Measurements from ENCODE around the gene PMPCA.
"Not testable (repeated sequence)": the region's sequence is repeated elsewhere in the genome, so short reads cannot be mapped to it uniquely, and the experiment has no call there.

Gene PMPCA

GRCh38 chr9:136404801-136405136 lies 5.7 kb upstream of the PMPCA start:
- TF ChIP-seq, protein P1, sequence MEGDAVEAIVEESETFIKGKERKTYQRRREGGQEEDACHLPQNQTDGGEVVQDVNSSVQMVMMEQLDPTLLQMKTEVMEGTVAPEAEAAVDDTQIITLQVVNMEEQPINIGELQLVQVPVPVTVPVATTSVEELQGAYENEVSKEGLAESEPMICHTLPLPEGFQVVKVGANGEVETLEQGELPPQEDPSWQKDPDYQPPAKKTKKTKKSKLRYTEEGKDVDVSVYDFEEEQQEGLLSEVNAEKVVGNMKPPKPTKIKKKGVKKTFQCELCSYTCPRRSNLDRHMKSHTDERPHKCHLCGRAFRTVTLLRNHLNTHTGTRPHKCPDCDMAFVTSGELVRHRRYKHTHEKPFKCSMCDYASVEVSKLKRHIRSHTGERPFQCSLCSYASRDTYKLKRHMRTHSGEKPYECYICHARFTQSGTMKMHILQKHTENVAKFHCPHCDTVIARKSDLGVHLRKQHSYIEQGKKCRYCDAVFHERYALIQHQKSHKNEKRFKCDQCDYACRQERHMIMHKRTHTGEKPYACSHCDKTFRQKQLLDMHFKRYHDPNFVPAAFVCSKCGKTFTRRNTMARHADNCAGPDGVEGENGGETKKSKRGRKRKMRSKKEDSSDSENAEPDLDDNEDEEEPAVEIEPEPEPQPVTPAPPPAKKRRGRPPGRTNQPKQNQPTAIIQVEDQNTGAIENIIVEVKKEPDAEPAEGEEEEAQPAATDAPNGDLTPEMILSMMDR (conservative IDR thresholded peaks at IDR 0.05; ENCODE audit: low read depth, low read length) = no peak
- DNase-seq (ENCODE audit: low read depth) = no peak
- H3K4me3 ChIP-seq (ENCODE audit: low read depth, low read length) = no peak overlapping the region

DNA sequence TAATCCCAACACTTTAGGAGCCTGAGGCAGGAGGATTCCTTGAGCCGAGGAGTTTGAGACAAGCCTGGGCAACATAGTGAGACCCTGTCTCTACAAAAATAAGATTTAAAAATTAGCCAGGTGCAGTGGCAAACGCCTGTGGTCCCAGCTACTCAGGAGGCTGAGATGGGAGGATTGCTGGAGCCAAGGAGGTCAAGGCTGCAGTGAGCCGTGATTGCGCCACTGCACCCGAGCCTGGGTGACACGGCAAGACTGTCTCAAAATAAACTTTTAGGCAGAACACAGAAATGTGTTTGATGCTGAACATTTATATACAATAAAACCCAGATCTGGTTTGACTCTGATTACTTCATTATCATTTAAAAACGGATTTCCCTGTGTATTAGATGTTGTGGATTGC lies 5.0 kb upstream of the PMPCA start:
- no peak overlapping the region for H3K4me3 ChIP-seq (ENCODE audit: low read depth, low read length)
- TF ChIP-seq, protein P1 (conservative IDR thresholded peaks at IDR 0.05; ENCODE audit: low read depth, low read length) = no peak
- no peak for DNase-seq (ENCODE audit: low read depth)

GRCh38 chr9:136405904-136406303 lies 4.6 kb upstream of the PMPCA start:
- H3K4me3 ChIP-seq (ENCODE audit: low read depth, low read length); DNase-seq (ENCODE audit: low read depth): not testable (repeated sequence)

DNA sequence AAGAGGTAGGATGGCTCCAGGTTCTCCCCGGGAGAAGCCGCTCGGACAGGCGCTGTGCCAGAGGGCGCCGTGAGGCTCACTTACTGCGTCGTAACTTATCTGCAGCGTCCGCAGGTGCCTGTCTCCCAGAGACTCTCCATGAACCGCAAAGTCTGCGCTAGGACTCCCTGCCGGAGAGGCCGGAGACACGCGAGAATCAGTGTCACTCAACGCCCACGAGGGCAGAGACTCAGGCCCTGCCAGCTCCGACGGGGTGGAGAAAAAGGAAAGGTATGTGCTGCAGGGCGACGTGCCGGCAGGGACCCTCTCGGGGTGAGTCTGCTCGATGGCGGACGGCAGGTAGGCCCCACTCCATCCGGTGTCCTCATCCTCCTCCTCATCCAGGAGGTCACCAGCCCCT lies 3.4 kb upstream of the PMPCA start:
- H3K4me3 ChIP-seq (ENCODE audit: low read depth, low read length); DNase-seq (ENCODE audit: low read depth): not testable (repeated sequence)

DNA sequence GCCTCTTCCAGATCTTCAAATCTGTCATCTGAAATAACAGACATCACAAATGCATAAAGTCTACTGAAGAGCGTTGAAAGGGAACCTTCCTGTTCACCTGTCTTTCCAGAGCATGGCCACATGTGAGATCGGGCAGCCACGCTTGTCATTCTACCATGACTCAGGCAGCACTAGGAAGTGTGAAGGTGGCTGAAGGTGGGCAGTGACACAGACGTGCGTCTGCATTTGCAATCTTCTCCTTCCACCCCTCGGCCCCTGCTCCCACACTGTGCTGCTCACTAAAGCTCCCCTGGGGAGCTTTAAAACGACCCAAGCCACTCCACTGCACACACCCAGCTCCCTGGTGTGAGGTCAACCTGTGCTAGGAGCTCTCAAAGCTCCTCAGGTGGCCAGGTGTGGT lies 2.5 kb upstream of the PMPCA start:
- DNase-seq (ENCODE audit: low read depth) = no peak
- TF ChIP-seq, protein P1 (conservative IDR thresholded peaks at IDR 0.05; ENCODE audit: low read depth, low read length) = no peak
- no peak overlapping the region for H3K4me3 ChIP-seq (ENCODE audit: low read depth, low read length)

- TF ChIP-seq, protein P1 (conservative IDR thresholded peaks at IDR 0.05; ENCODE audit: low read depth, low read length) = no peak
- H3K4me3 ChIP-seq (ENCODE audit: low read depth, low read length) = peak overlapping the region; percentile 93
- peak; percentile 60 for DNase-seq (ENCODE audit: low read depth)
These were observed 652 bp upstream of the PMPCA start for GRCh38 chr9:136409557-136410455.

DNA sequence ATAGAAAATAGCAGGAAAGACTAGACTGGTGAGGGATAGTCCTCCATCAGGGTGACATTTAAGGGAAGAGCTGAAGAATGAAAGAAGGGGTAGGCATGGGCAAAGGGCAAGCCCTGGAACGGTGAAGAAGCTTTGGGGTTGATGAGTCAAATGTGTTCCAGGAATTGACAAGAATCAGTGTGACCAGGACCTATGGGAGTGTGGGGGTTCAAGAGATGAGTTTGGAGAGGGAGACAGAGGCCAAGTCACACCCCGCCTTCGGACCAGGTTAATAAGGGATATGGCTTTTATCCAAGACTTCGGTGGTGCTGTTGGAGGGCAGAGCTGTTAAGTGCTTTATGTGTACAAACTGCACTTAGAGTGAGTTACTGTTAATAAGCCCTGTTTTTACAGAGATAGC lies 920 bp downstream of the PMPCA start:
- peak overlapping the region; percentile 93 for H3K4me3 ChIP-seq (ENCODE audit: low read depth, low read length)
- no peak for DNase-seq (ENCODE audit: low read depth)
- TF ChIP-seq, protein P1 (conservative IDR thresholded peaks at IDR 0.05; ENCODE audit: low read depth, low read length) = no peak

DNA sequence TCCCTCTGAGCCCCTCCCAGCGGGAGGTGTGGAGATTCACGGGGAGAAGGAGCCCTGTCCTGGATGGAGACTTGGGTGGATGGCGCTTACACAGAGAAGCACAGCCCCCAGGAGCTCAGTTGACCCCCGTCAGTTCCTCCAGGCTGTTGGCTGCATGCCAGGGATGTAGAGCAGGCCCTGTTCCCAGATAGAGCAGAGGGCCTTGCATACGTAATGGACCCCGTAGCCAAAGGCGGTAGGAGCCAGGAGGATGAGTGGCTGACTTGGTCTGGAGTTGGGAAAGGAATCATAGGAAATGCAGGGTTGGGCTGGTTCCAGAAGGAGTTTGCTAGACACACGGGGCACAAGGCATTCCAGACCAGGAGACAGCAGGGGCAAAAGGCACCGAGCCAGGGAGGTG lies 2.5 kb downstream of the PMPCA start:
- no peak overlapping the region for H3K4me3 ChIP-seq (ENCODE audit: low read depth, low read length)
- TF ChIP-seq, protein P1 (conservative IDR thresholded peaks at IDR 0.05; ENCODE audit: low read depth, low read length) = no peak
- DNase-seq (ENCODE audit: low read depth) = peak; percentile 10
